Left colon (tissue), 2 donors: ENCODE data around the gene NTRK2. TPM values are rescaled to one million over a fixed set of nuclear protein-coding genes. Genes with fewer than 3 reads are reported as not detected.

Experiments
- ATAC-seq: fragments of 200-7000 bp; cut with Tn5 transposase; one replicate; pipeline ENCODE4 v1.9.1; 2020; ENCODE audit warnings: mild to moderate bottlenecking, moderate library complexity
- DNase-seq, 2 donors: peaks; one replicate each; pipeline ENCODE4 v3.0.0-alpha.2; 2020
- intact Hi-C, 2 donors: fragments of 100-400 bp; cut with DNase I in 1 of 2; cut with micrococcal nuclease in 1 of 2; formaldehyde crosslinking; loops; one replicate each; pipeline versions ENCODE4 v1.11.2 to v1.14.0; 2022; cut with DNase I, micrococcal nuclease
- total RNA-seq, 2 donors: library from RNA; stranded (reverse); fragmentation: NEBNext Ultra II Directional; extraction: Animal tissue kit (Norgen Biotek cat#: 25700); gene quantifications; one replicate each; pipeline ENCODE4 v1.2.1, GENCODE V29; 2021
- donor health status: DM: no; HTN: no; CAD: no.
- donor health status: DM: yes; HTN: yes; CAD: no.

The NTRK2 gene
- total RNA-seq, 2 donors from 2014 or later: 2.5 to 5.7 TPM

DNA sequence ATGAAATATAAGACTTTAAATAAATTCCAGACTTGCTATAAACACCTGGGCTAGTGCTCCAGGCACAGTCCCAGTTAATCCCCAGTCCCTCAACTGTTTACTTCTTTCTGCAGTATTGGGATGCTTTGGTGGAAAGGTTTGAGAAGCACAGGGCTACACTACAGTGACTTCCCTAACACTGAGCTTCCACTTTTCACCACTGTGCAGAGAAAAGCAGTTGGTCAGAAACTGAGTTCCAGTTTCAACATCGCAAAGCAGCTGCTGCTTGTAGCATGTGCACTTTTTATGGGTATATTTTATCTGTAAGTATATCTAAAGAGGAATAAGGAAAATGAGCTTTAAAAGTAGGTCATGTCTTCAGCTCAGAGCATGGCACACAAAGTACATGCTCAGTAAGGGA lies 339.7 kb downstream of the NTRK2 start:
- intact Hi-C loops: no loop called here
- ATAC-seq (peak; percentile 31), DNase-seq (no peak)

GRCh38 chr9:85013703-85014102 lies 344.2 kb downstream of the NTRK2 start:
- DNase-seq (no peak), ATAC-seq (no peak)
- intact Hi-C loops: no loop called here

GRCh38 chr9:85014292-85014691 lies 344.8 kb downstream of the NTRK2 start:
- ATAC-seq: no peak
- no peak for DNase-seq
- intact Hi-C loops: no loop called here

DNA sequence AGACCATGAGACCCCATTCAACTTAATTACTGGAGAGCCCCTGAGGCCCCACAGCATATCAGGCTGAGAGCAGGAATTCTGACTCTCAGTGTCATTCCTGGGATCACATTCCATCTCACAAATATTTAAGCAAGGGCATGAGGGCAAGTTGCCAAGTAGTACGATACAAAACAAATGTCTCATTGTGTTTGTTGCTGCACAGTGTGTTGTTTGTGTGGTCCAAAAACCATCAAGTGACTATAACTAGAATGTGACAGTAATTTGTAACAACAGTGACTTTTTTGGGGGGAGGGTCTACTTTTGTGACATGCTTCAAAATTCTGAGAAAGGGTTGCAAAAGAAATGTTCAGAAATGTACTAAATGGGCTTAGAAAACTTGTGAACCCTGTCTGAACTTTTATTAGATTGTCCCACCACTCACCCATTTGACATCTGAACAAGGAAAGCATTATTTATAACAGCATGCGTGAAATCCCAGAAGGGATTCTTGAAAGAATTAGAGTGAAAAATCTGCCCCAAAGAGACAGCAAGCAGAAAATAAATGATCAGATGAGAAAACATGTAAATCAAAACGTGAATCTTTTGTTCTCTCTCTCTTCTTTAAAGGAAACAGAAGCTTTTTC lies 347.0 kb downstream of the NTRK2 start:
- DNase-seq: no peak
- intact Hi-C loops: no loop called here
- no peak for ATAC-seq

DNA sequence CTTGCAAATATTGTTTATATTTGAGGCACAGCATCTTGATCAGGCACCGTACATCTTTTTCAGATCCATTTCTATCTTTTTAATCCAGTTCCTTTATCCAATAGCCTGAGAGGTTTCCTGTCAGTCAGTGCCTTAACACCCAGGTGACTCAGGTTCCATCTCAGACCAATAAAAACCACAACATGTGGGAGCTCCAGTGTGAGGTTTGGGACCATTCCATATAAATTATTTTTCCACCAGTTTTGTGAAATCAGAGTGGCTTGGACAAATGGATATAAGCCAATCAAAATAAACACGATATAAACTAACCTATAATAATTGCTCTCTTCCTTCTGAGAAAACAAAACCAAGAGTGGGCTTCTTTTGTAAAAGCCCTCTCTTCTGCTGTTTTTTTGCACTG lies 351.3 kb downstream of the NTRK2 start:
- intact Hi-C loops: no loop called here
- DNase-seq (no peak), ATAC-seq (no peak)

- no peak for ATAC-seq
- intact Hi-C loops: no loop called here
- no peak for DNase-seq
Measured at GRCh38 chr9:85021686-85022085, 352.2 kb downstream of the NTRK2 start.

GRCh38 chr9:85024374-85024773 lies 354.8 kb downstream of the NTRK2 start:
- ATAC-seq (no peak), DNase-seq (no peak)
- intact Hi-C loops: no loop called here

DNA sequence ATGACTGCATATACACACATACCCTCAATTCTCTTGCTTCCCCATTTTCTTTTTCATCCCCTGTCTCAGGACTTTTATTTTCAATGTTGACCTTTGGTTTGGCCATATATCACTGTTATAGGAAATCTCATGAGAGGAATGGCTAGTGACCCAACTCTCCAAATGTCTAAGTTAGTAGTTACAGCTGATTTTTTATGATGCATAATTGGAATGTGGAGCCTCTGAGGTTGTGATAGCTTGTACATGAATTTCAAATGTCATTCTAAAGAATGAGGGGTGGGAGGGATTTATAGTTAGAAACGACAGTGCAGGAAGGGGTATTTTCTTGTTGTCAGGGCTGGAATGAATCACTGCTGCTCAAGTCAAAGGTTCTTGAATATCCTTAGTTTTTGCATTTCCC lies 356.1 kb downstream of the NTRK2 start:
- DNase-seq: no peak
- ATAC-seq: no peak
- intact Hi-C loops: no loop called here

DNA sequence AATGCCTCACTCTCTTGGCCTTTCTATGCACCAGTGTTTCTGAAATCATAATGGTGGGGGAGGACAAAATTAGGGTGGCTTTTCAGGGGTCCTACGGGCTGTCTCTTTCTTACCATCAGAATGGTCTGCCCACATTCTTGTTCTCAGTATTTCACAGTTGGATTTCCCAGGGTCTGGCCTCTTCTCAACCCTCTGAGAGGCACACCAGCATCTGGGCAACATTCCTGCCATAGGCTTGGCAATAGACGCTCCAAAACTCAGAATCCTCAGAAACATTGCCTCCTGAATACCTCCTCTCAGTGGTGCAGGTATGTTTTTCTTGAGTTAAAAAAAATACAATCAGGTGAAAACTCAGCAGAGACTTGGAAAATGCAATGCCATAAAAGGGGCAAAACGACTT lies 358.3 kb downstream of the NTRK2 start:
- intact Hi-C loops: no loop called here
- DNase-seq: no peak
- ATAC-seq: no peak

DNA sequence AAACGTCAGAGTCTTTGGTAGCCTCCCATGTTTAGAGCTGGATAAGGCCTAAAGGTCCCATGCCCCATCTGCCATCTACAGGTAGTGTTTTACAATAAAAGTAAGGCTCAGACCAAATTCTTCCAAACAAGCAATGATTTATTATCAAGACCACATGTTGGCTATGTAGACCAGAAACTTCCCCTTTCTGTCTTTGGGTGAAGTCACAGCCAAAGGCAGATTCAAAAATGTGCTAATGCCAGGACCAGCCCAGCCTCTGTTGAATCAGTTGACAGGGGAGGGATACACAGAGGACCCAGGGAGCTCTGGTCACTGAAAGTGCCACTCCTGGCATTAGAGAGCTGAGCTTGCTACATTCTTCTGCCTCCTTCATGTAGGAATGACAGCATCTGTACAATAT lies 360.8 kb downstream of the NTRK2 start:
- no peak for ATAC-seq
- no peak for DNase-seq
- intact Hi-C loops: no loop called here

GRCh38 chr9:85036496-85036895 lies 367.0 kb downstream of the NTRK2 start:
- ATAC-seq: peak; percentile 99
- peak in 1 of 2 donors; percentile 6 for DNase-seq
- intact Hi-C loops: no loop called here

DNA sequence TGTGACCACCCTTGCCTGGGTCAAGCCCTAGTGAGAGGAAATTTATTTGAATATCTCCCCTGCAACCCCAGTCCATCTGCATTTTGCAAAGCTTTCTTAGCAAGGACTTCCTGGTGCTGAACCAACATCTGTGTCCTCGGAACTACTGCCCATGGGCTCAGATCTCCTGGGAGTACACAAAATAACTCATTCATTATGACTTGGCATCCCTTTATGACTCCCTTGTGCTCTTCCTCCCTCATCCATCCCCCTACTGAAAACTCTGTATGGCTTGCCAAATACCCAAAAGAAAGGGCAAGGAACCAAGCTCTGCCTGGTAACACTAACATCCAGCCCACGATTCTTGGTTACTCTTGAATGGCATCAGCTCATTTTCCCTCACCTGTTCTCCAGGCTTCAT lies 368.5 kb downstream of the NTRK2 start:
- no peak for ATAC-seq

DNA sequence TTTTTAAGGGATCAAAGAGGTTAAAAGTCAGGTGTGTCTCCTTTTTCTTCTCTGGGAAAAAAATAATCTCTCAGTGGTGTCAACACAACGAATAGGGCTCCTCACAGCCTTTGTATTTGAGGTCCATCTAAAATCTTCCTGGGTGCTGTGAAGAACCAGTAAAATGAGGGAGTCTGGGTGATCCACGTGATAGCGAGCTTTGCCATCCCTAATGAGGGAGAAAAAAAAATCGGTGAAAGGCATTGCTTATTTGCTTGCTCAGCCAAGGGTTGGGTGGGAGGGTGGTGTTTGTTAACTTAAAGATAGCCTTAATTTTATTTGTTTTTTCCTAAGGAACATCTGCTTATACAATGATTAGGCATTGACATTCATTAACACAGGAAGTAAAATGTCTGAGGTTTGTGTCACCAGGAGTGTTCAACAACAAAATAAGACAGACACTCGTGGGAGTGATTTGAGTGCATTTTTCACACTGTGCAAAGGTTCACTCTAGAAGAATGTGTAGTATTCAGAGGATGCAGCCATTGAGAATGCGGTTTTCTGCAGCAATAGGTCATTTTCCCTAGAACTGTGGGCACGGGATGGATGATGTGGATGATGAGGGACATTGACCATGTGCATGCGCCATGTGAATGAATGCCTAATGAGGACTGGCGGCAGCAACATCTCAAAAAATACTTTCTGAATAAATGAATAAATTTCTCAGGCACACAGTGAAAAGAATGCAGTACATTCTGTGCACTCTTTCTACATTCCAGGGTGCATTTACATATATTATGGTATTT lies 369.5 kb downstream of the NTRK2 start:
- DNase-seq (no peak), ATAC-seq (no peak)
- intact Hi-C loops: no loop called here

More for the DNA sequence above, 368.5 kb downstream of the NTRK2 start:
- intact Hi-C loops: no loop called here
- no peak for DNase-seq

DNA sequence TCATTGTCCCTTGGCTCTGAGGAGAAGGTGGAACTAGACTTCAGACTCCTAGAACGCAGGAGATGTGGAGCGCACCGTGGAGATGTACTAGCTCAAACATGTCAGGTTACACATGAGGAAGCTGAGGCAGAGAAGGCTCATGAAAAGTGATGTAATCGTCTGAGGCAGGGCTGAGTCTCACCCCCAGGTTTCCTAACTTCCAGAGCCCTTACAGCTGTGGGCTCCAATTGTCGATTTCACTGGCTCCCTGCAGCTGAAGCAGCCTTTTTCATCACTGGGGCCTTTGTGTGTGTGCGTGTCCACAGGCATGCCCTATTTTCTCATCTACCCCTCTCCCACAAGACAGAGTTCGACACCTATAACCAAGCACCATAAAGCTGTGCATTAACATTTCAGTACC lies 370.6 kb downstream of the NTRK2 start:
- intact Hi-C loops: no loop called here
- no peak for ATAC-seq
- DNase-seq: no peak

DNA sequence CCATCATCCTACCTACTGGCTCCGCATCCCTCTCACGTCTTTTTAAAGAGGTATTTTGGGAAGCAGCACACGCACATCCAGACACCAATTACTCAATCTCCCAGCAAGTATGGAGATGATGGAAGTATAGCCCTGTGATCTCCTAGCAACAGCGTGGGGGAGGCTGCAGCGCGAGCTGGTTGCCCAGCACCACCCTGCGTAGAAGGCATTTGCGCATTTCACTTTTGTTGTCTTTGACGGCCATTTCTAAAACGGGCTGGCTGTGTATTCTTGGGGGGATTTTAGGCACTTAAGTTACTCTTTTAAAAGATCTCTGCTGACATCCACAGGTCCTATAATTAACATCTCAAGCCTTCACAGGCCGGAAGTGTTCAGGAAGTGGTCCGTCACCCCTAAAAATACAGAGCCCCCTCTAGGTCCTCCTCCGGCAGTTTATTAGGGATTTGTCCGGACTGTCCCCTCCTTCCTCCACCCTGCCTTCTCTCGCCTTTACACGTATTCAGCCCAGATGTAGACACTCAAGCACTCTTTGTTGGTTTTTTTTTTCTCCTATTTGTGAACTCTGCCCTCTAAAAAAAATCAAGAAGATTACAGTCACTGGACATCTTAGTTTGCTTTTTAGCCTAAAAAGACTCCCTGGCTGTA lies 371.4 kb downstream of the NTRK2 start:
- DNase-seq (no peak), ATAC-seq (no peak)
- intact Hi-C loops: no loop called here

GRCh38 chr9:85041466-85042137 lies 372.1 kb downstream of the NTRK2 start:
- ATAC-seq: no peak
- intact Hi-C loops: no loop called here
- DNase-seq: no peak

DNA sequence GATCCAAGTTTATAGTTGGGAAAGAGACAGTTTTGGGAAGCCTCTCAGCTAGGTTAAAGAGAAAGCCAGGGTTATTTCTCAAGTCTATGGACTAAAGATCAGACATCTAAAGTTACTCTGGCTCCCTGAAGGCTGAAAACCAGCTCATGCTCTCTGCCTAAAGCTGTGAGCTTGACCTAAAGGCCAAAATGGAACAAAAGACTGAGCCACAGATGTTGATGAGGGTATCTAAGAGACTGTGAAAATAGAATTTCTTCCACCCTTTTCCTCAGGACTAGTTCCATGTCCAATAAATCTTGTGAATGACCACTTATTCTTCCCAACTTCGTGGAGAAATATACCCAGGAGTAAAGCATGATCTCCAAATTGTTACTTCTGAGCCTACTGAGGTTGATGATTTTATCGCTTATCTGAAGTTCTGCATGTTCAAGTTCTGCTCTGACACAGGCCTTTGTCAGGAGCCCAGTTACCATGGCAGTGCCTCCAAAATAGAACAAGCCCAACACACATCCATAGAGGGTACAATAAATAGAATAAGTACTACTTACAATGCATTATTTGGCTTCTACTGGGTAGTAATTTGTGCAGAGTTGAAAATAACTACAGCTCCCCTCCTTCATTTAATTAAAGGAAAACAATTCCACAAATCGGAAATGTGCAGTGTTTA lies 373.6 kb downstream of the NTRK2 start:
- no peak for DNase-seq
- intact Hi-C loops: no loop called here
- ATAC-seq: no peak

- DNase-seq: no peak
- intact Hi-C loops: no loop called here
- ATAC-seq: no peak
Measured at GRCh38 chr9:85045271-85045670, 375.7 kb downstream of the NTRK2 start.

- no peak for DNase-seq
- no peak for ATAC-seq
- intact Hi-C loops: no loop called here
Measured at GRCh38 chr9:85046475-85046874, 376.9 kb downstream of the NTRK2 start.
